Kidney (tissue), 14 donors: ENCODE data around the gene NRG3. TPM values are rescaled to one million over a fixed set of nuclear protein-coding genes. Genes with fewer than 3 reads are reported as not detected.

Experiments used
- DNase-seq, 5 donors: peaks; one replicate each; pipeline ENCODE4 v3.0.0-alpha.2; 2013 to 2020
- FAIRE-seq: peaks from 2 replicates; lab custom pipeline; 2012; peaks lifted over from hg19 to GRCh38; lab: Jason Lieb, UNC
- H3K27ac ChIP-seq, 2 donors: one replicate each; pipeline ENCODE4 v1.7.0; 2013; ENCODE audit warnings: low read depth in 2 of 2, low read length in 2 of 2, inconsistent platforms in 1 of 2
- H3K27me3 ChIP-seq: one replicate; pipeline ENCODE4 v1.7.1; 2013; ENCODE audit warnings: low read length, inconsistent platforms; ENCODE audit not compliant: control insufficient read depth, insufficient read depth
- H3K36me3 ChIP-seq, 3 donors: one replicate each; pipeline versions ENCODE4 v1.7.0 to v1.7.1; 2013; ENCODE audit warnings: low read length in 3 of 3, control low read depth in 1 of 3, inconsistent platforms in 1 of 3; ENCODE audit not compliant: insufficient read depth in 3 of 3, control insufficient read depth in 2 of 3
- H3K4me1 ChIP-seq, 3 donors: one replicate each; pipeline versions ENCODE4 v1.7.0 to v1.7.1; 2013; ENCODE audit warnings: low read length in 3 of 3, inconsistent platforms in 1 of 3, low read depth in 1 of 3; ENCODE audit not compliant: control insufficient read depth in 2 of 3, insufficient read depth in 2 of 3
- H3K4me3 ChIP-seq, 3 donors: one replicate each; pipeline versions ENCODE4 v1.7.0 to v1.8.1; 2013; ENCODE audit warnings: low read length in 3 of 3, control low read depth in 1 of 3, inconsistent platforms in 1 of 3
- H3K9ac ChIP-seq, 3 donors: one replicate each; pipeline versions ENCODE4 v1.7.0 to v1.7.1; 2013; ENCODE audit warnings: low read length in 3 of 3, control low read depth in 1 of 3, inconsistent platforms in 1 of 3
- H3K9me3 ChIP-seq, 3 donors: one replicate each; pipeline versions ENCODE4 v1.7.0 to v1.7.1; 2013; ENCODE audit warnings: low read length in 3 of 3, control low read depth in 1 of 3, inconsistent platforms in 1 of 3; ENCODE audit not compliant: control insufficient read depth in 2 of 3, insufficient read depth in 1 of 3
- intact Hi-C: fragments of 100-400 bp; cut with DNase I; formaldehyde crosslinking; loops from one replicate; pipeline ENCODE4 v1.11.1; 2022
- polyA plus RNA-seq: library from polyadenylated mRNA; stranded (reverse); fragments of 350-450 nt; fragmentation: Illumina TruSeq; extraction: RNeasy Lipid Tissue Mini Kit (QIAGEN cat#74804); gene quantifications from one replicate; pipeline ENCODE4 v1.2.3, GENCODE V29; 2014; ENCODE audit warnings: low read depth, low replicate concordance; ENCODE audit not compliant: insufficient read depth
- total RNA-seq: library from RNA; stranded (reverse); fragmentation: NEBNext Ultra II Directional; extraction: Animal tissue kit (Norgen Biotek cat#: 25700); gene quantifications from one replicate; pipeline ENCODE4 v1.2.1, GENCODE V29; 2021
- TF ChIP-seq, protein P1 (sequence below): IDR thresholded peaks from 3 replicates; pipeline ENCODE4 v1.5.1; 2012; ENCODE audit warnings: mild to moderate bottlenecking, moderate library complexity, borderline replicate concordance; ENCODE audit not compliant: insufficient read depth; ENCODE audit errors: extremely low read depth
- donor health status: control.
- donor health status: control.
- donor health status: control.
- donor health status: control.
- donor health status: control.
- donor health status: DM: yes; HTN: yes; CAD: no.
- donor health status: Normal renal cell carcinoma (clear cell type).

NRG3 gene
- total and polyA plus RNA-seq, 2 donors from 2014 or later, result 0.62 to 5.4 TPM

DNA sequence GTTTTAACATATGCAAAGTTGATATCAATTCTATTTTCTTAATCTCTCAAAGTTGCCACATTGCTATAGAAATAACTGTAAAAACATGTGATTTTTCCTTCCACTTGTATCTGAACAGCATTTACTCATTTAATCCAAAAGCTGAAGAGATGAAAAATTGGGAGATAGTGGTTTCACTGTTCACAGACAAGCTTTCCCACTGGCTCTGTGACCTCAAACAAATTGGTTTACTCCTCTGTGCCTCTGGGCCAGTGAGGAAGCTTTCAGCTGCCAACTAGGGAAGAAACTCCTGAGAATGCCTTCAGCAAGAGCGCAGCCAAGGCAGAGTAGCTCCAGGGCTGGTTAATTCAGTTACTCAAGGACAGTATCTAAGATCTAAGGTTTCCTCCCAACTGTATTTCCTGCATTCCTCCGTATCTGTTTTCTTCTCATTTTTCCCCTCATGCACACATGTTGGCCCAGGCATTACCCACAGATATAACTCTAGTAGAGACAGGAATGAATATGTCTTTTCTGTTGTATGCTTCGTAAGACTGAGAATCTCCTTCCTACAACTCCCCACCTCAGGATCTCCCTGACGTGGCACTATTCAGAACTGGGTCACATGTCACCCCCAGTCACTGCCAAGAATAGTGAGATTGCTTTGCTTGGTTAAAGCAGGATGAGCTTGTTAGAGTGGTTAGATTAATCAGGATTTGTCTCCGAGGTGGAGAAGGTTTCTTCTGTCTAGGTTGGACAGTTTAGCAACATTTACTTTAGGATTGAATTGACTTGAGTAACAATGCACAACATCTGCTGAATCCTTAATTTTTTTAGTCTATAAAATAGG, 315.7 kb downstream of the NRG3 start:
- Histone ChIP-seq H3K4me1 (no peaks in the 10 kb centered on the region), H3K4me3 (no peak overlapping the region), H3K36me3 (no peaks in the 10 kb centered on the region), H3K27ac (no peak overlapping the region), H3K27me3 (no peaks in the 10 kb centered on the region), H3K9ac (no peak overlapping the region), H3K9me3 (no peaks in the 10 kb centered on the region)
- FAIRE-seq, result no peak
- TF ChIP-seq, protein P1, sequence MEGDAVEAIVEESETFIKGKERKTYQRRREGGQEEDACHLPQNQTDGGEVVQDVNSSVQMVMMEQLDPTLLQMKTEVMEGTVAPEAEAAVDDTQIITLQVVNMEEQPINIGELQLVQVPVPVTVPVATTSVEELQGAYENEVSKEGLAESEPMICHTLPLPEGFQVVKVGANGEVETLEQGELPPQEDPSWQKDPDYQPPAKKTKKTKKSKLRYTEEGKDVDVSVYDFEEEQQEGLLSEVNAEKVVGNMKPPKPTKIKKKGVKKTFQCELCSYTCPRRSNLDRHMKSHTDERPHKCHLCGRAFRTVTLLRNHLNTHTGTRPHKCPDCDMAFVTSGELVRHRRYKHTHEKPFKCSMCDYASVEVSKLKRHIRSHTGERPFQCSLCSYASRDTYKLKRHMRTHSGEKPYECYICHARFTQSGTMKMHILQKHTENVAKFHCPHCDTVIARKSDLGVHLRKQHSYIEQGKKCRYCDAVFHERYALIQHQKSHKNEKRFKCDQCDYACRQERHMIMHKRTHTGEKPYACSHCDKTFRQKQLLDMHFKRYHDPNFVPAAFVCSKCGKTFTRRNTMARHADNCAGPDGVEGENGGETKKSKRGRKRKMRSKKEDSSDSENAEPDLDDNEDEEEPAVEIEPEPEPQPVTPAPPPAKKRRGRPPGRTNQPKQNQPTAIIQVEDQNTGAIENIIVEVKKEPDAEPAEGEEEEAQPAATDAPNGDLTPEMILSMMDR, result no peak
- peak in 3 of 5 donors; percentile 21 to 68 (median 61) for DNase-seq
- intact Hi-C loops, result no loop called here

DNA sequence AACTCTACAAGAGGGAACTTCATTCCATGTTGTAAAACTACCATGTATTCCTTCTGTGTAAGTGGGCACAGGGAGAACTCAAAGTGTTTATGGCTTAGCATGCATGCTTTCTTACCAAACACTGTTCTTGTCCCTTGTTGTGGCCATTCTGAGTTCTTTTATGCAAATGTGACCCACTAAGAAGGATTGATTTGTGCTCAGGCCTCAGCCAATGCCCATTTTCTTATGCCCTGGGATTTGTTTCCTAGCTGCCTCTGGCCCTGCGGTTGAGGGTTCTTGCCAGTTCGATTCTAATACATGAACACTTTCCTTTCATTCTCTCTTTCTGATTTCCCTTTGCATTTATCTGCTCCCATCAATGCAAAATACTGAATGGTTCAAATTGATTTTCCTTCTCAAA, 316.7 kb downstream of the NRG3 start:
- H3K27ac ChIP-seq, result no peak overlapping the region
- no peak overlapping the region for H3K4me3 ChIP-seq
- intact Hi-C loops, result no loop called here
- DNase-seq, result no peak
- no peak for FAIRE-seq
- no peaks in the 10 kb centered on the region for H3K36me3 ChIP-seq
- H3K27me3 ChIP-seq, result no peaks in the 10 kb centered on the region
- no peak overlapping the region for H3K9ac ChIP-seq
- no peaks in the 10 kb centered on the region for H3K4me1 ChIP-seq
- TF ChIP-seq, protein P1, result no peak
- no peaks in the 10 kb centered on the region for H3K9me3 ChIP-seq

GRCh38 chr10:82192665-82193064, 317.7 kb downstream of the NRG3 start:
- H3K27ac ChIP-seq, result no peak overlapping the region
- no peaks in the 10 kb centered on the region for H3K36me3 ChIP-seq
- no peak overlapping the region for H3K4me3 ChIP-seq
- H3K9me3 ChIP-seq, result no peaks in the 10 kb centered on the region
- no peaks in the 10 kb centered on the region for H3K4me1 ChIP-seq
- FAIRE-seq (no peak), DNase-seq (no peak)
- intact Hi-C loops, result no loop called here
- H3K27me3 ChIP-seq, result no peaks in the 10 kb centered on the region
- TF ChIP-seq, protein P1, result no peak
- no peak overlapping the region for H3K9ac ChIP-seq

DNA sequence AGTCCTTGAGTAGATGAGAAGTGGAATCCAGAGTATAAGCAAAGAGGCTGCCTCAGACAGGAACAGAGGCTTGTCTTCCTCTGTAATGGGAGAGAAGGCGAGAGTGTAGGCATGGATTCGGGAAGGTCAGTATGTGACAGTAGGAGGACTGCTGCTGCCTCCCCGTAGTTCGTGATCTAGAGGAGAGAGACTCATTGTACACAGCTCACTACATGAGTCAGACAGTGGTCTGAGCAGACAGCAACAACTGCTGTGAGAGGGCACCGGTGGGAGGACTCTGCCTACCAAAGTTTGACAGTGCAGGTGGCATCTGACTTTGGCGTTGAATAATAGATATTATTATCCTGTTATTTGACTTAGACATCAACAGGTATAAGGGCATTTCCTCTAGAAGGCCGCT, 319.4 kb downstream of the NRG3 start:
- no peaks in the 10 kb centered on the region for H3K27me3 ChIP-seq
- no peaks in the 10 kb centered on the region for H3K4me1 ChIP-seq
- no peaks in the 10 kb centered on the region for H3K9me3 ChIP-seq
- intact Hi-C loops, result no loop called here
- no peak overlapping the region for H3K27ac ChIP-seq
- no peak overlapping the region for H3K4me3 ChIP-seq
- H3K36me3 ChIP-seq, result no peaks in the 10 kb centered on the region
- TF ChIP-seq, protein P1, result no peak
- DNase-seq (no peak), FAIRE-seq (no peak)
- H3K9ac ChIP-seq, result no peak overlapping the region
